H1 (cell line): ENCODE results near the gene GSKIP. TPM values are rescaled to one million over a fixed set of nuclear protein-coding genes. Genes with fewer than 3 reads are reported as not detected.

ENCODE experiments used
- CTCF ChIA-PET: fragments of 300-600 bp; sonication (Branson Sonifier 250); formaldehyde crosslinking; loops from one replicate; lab custom pipeline; 2021; ENCODE audit not compliant: partially characterized antibody; lab: Charles Lee
- POLR2A ChIA-PET: fragments of 300-600 bp; sonication (Branson Sonifier 250); formaldehyde crosslinking; loops from one replicate; lab custom pipeline; 2021; ENCODE audit warnings: inconsistent platforms; ENCODE audit not compliant: partially characterized antibody; lab: Charles Lee
- DNase-seq, 2 experiments: peaks; one replicate each; pipeline versions ENCODE4 v3.0.0 to v3.0.0-alpha.2; 2010 to 2022; ENCODE audit warnings: low spot score in 2 of 2, low read depth in 1 of 2, mixed read lengths in 1 of 2
- FAIRE-seq: peaks from 2 replicates; lab custom pipeline; 2011; peaks lifted over from hg19 to GRCh38; lab: Jason Lieb, UNC
- H2AFZ ChIP-seq: 2 replicates; pipeline ENCODE4 v1.8.1; 2012; ENCODE audit warnings: low read length, inconsistent platforms
- H2AK5ac ChIP-seq: 2 replicates; pipeline ENCODE4 v1.6.1; 2013; ENCODE audit warnings: low read depth, low read length
- H2BK120ac ChIP-seq: replicated peaks from 2 replicates; pipeline ENCODE3; 2013; ENCODE audit warnings: low read depth, low read length, inconsistent platforms
- H2BK12ac ChIP-seq: 2 replicates; pipeline ENCODE4 v1.6.1; 2013; ENCODE audit warnings: low read depth, low read length
- H2BK15ac ChIP-seq: 2 replicates; pipeline ENCODE4 v1.6.1; 2013; ENCODE audit warnings: low read length
- H2BK20ac ChIP-seq: 2 replicates; pipeline ENCODE4 v1.6.1; 2013; ENCODE audit warnings: low read length
- H2BK5ac ChIP-seq: 2 replicates; pipeline ENCODE4 v1.6.1; 2013; ENCODE audit warnings: low read depth, low read length
- H3K14ac ChIP-seq: 2 replicates; pipeline ENCODE4 v1.6.1; 2013; ENCODE audit warnings: inconsistent platforms; ENCODE audit not compliant: insufficient read length
- H3K18ac ChIP-seq: 2 replicates; pipeline ENCODE4 v1.6.1; 2013; ENCODE audit warnings: low read length; ENCODE audit errors: extremely low read depth
- H3K23ac ChIP-seq: 2 replicates; pipeline ENCODE4 v1.6.1; 2013; ENCODE audit warnings: inconsistent platforms; ENCODE audit not compliant: insufficient read length
- H3K23me2 ChIP-seq: 2 replicates; pipeline ENCODE4 v1.6.1; 2013; ENCODE audit warnings: low read depth, low read length
- H3K27ac ChIP-seq: 2 replicates; pipeline ENCODE4 v1.6.1; 2011; ENCODE audit warnings: low read depth, low read length, inconsistent platforms
- H3K27me3 ChIP-seq, 4 experiments: replicated peaks in 1 of 4; 1 replicate in 1 of 4; 2 replicates in 3 of 4; pipeline versions ENCODE4 v1.6.1 to v1.8.1; 2011 to 2013; ENCODE audit warnings: low read length in 3 of 4, mild to moderate bottlenecking in 3 of 4, inconsistent platforms in 2 of 4, mixed read lengths in 2 of 4, moderate library complexity in 1 of 4; ENCODE audit not compliant: control insufficient read depth in 3 of 4, insufficient read depth in 3 of 4; ENCODE audit errors: extremely low read depth in 1 of 4
- H3K36me3 ChIP-seq, 4 experiments: 2 replicates each; pipeline versions ENCODE4 v1.6.1 to v1.8.1; 2011 to 2013; ENCODE audit warnings: mild to moderate bottlenecking in 4 of 4, low read length in 3 of 4, moderate library complexity in 2 of 4, control low read depth in 1 of 4, inconsistent platforms in 1 of 4; ENCODE audit not compliant: insufficient read depth in 4 of 4, control insufficient read depth in 2 of 4
- H3K4ac ChIP-seq: replicated peaks from 2 replicates; pipeline ENCODE3; 2013; ENCODE audit warnings: low read length, low read depth, mixed read lengths, inconsistent platforms; ENCODE audit not compliant: insufficient read length
- H3K4me1 ChIP-seq, 4 experiments: replicated peaks in 1 of 4; 1 replicate in 1 of 4; 2 replicates in 3 of 4; pipeline versions ENCODE4 v1.6.1 to v1.8.1; 2011 to 2013; ENCODE audit warnings: low read length in 3 of 4, inconsistent platforms in 2 of 4, mixed read lengths in 1 of 4; ENCODE audit not compliant: insufficient read depth in 4 of 4, control insufficient read depth in 3 of 4
- H3K4me2 ChIP-seq, 2 experiments: 2 replicates each; pipeline versions ENCODE4 v1.6.1 to v1.8.1; 2011 to 2013; ENCODE audit warnings: low read depth in 2 of 2, low read length in 2 of 2, control low read depth in 1 of 2, inconsistent platforms in 1 of 2, mild to moderate bottlenecking in 1 of 2; ENCODE audit not compliant: insufficient read depth in 1 of 2
- H3K4me3 ChIP-seq, 4 experiments: fragments of 200-600, 300-600 bp in 1 of 4; sonication (generic), shearing (Covaris generic), sonication (Bioruptor Twin) in 1 of 4; 2 replicates each; pipeline versions ENCODE4 v1.5.1 to v1.8.1; 2011 to 2016; ENCODE audit warnings: low read length in 4 of 4, low read depth in 3 of 4, control low read depth in 2 of 4, inconsistent platforms in 2 of 4, mild to moderate bottlenecking in 2 of 4, mixed read lengths in 1 of 4, moderate library complexity in 1 of 4; ENCODE audit not compliant: insufficient read depth in 2 of 4; ENCODE audit errors: extremely low read depth in 1 of 4
- H3K56ac ChIP-seq: replicated peaks from 2 replicates; pipeline ENCODE3; 2013; ENCODE audit warnings: low read depth, mild to moderate bottlenecking, mixed read lengths, low read length, inconsistent platforms; ENCODE audit not compliant: insufficient read length
- H3K79me1 ChIP-seq: 2 replicates; pipeline ENCODE4 v1.6.1; 2013; ENCODE audit warnings: low read depth, low read length, control low read depth
- H3K79me2 ChIP-seq, 2 experiments: 2 replicates each; pipeline versions ENCODE4 v1.6.1 to v1.8.1; 2012 to 2013; ENCODE audit warnings: low read length in 2 of 2, mild to moderate bottlenecking in 2 of 2, inconsistent platforms in 1 of 2; ENCODE audit not compliant: insufficient read depth in 2 of 2, control insufficient read depth in 1 of 2
- H3K9ac ChIP-seq, 4 experiments: replicated peaks in 1 of 4; 1 replicate in 1 of 4; 2 replicates in 3 of 4; pipeline versions ENCODE4 v1.6.1 to v1.8.1; 2011 to 2013; ENCODE audit warnings: low read depth in 3 of 4, low read length in 3 of 4, control low read depth in 2 of 4, mild to moderate bottlenecking in 2 of 4, moderate library complexity in 2 of 4, inconsistent platforms in 1 of 4; ENCODE audit errors: extremely low read depth in 1 of 4
- H3K9me3 ChIP-seq, 2 experiments: 2 replicates each; pipeline versions ENCODE4 v1.6.1 to v1.8.1; 2012 to 2013; ENCODE audit warnings: mild to moderate bottlenecking in 2 of 2, moderate library complexity in 2 of 2, control low read depth in 1 of 2, inconsistent platforms in 1 of 2, low read depth in 1 of 2, low read length in 1 of 2, mixed read lengths in 1 of 2; ENCODE audit not compliant: insufficient read depth in 2 of 2
- H4K20me1 ChIP-seq, 2 experiments: replicated peaks in 1 of 2; 2 replicates each; pipeline versions ENCODE3 to v1.8.1; 2011 to 2013; ENCODE audit warnings: inconsistent platforms in 2 of 2, low read length in 2 of 2, mild to moderate bottlenecking in 1 of 2; ENCODE audit not compliant: insufficient read depth in 2 of 2, control insufficient read depth in 1 of 2
- H4K5ac ChIP-seq: 2 replicates; pipeline ENCODE4 v1.6.1; 2013; ENCODE audit warnings: low read length, low read depth, mixed read lengths, inconsistent platforms; ENCODE audit not compliant: insufficient read length
- H4K8ac ChIP-seq: 2 replicates; pipeline ENCODE4 v1.8.0; 2013; ENCODE audit warnings: mild to moderate bottlenecking, moderate library complexity, low read length, inconsistent platforms; ENCODE audit not compliant: insufficient read depth; ENCODE audit errors: extremely low read depth
- H4K91ac ChIP-seq: replicated peaks from 2 replicates; pipeline ENCODE3; 2013; ENCODE audit warnings: low read length, mixed read lengths, inconsistent platforms; ENCODE audit not compliant: insufficient read length
- BACH1 ChIP-seq: IDR thresholded peaks from 2 replicates; pipeline ENCODE4 v1.6.1; 2012; ENCODE audit warnings: low read length, improper control_type of control experiment
- CREB1 ChIP-seq: IDR thresholded peaks from 2 replicates; pipeline ENCODE4 v1.6.1; 2012; ENCODE audit warnings: inconsistent platforms
- EGR1 ChIP-seq: IDR thresholded peaks from 2 replicates; pipeline ENCODE4 v1.6.1; 2011; ENCODE audit warnings: low read depth, low read length, borderline replicate concordance
- JUND ChIP-seq: IDR thresholded peaks from 2 replicates; pipeline ENCODE4 v1.6.1; 2011; ENCODE audit warnings: mild to moderate bottlenecking, improper control_type of control experiment, low read length
- KDM4A ChIP-seq: IDR thresholded peaks from one replicate; pipeline ENCODE4 v1.7.1; 2012; ENCODE audit warnings: low read depth, mild to moderate bottlenecking, moderate library complexity, low read length, inconsistent platforms; ENCODE audit not compliant: severe bottlenecking
- POLR2AphosphoS5 ChIP-seq: IDR thresholded peaks from 2 replicates; pipeline ENCODE4 v1.6.1; 2011; ENCODE audit warnings: low read depth, low read length
- POU5F1 ChIP-seq: IDR thresholded peaks from 2 replicates; pipeline ENCODE4 v1.6.1; 2011; ENCODE audit warnings: low read depth, mild to moderate bottlenecking, low read length, moderate library complexity
- RBBP5 ChIP-seq: IDR thresholded peaks from 2 replicates; pipeline ENCODE4 v1.7.1; 2012; ENCODE audit warnings: low read depth, mild to moderate bottlenecking, inconsistent platforms, low read length, moderate library complexity, borderline replicate concordance
- SP1 ChIP-seq: IDR thresholded peaks from 2 replicates; pipeline ENCODE4 v1.6.1; 2011; ENCODE audit warnings: low read depth, low read length
- SP2 ChIP-seq: IDR thresholded peaks from 2 replicates; pipeline ENCODE4 v1.6.1; 2012; ENCODE audit warnings: mild to moderate bottlenecking, low read length, inconsistent platforms
- TAF1 ChIP-seq: IDR thresholded peaks from 2 replicates; pipeline ENCODE4 v1.6.1; 2011; ENCODE audit warnings: mild to moderate bottlenecking, low read depth, low read length
- WGBS, 2 experiments: shearing (Covaris generic) in 1 of 2; methylation state at CpG; one replicate each; pipeline versions ENCODE4 v1.1.6 to v1.1.7; 2013 to 2015; ENCODE audit warnings: low lambda C conversion rate in 2 of 2, mixed read lengths in 2 of 2, inconsistent platforms in 1 of 2, low coverage in 1 of 2, missing lambda C conversion rate in 1 of 2; ENCODE audit not compliant: insufficient replicate concordance in 2 of 2, insufficient coverage in 1 of 2, insufficient read length in 1 of 2; ENCODE audit errors: extremely low coverage in 1 of 2, missing lambda C conversion rate in 1 of 2; 5-methylcytosine and 5-hydroxymethylcytosine counted together
- polyA plus RNA-seq, 7 experiments: library from polyadenylated mRNA; depleted of rRNA in 3 of 7; stranded (reverse) in 5 of 7; unstranded in 2 of 7; fragments of >200 nt in 5 of 7; fragments of 200-250 nt in 2 of 7; gene quantifications; 1 replicate in 5 of 7; 2 replicates in 1 of 7; 4 replicates in 1 of 7; pipeline versions ENCODE4 v1.2.1 to v1.2.3, GENCODE V29; 2011 to 2013; ENCODE audit warnings: missing spikeins in 2 of 7, mixed read lengths in 2 of 7
- total RNA-seq: library from RNA; stranded (reverse); fragmentation: NEBNext Ultra II Directional; extraction: Animal tissue kit (Norgen Biotek cat#: 25700); gene quantifications from 2 replicates; pipeline ENCODE4 v1.2.1, GENCODE V29; 2021

GSKIP gene
- total and polyA plus RNA-seq, 2 of the 8 experiments (the other 6 are each of a cell fraction or from before 2014, with no cell fraction given) = 20.3 to 37.1 TPM

DNA sequence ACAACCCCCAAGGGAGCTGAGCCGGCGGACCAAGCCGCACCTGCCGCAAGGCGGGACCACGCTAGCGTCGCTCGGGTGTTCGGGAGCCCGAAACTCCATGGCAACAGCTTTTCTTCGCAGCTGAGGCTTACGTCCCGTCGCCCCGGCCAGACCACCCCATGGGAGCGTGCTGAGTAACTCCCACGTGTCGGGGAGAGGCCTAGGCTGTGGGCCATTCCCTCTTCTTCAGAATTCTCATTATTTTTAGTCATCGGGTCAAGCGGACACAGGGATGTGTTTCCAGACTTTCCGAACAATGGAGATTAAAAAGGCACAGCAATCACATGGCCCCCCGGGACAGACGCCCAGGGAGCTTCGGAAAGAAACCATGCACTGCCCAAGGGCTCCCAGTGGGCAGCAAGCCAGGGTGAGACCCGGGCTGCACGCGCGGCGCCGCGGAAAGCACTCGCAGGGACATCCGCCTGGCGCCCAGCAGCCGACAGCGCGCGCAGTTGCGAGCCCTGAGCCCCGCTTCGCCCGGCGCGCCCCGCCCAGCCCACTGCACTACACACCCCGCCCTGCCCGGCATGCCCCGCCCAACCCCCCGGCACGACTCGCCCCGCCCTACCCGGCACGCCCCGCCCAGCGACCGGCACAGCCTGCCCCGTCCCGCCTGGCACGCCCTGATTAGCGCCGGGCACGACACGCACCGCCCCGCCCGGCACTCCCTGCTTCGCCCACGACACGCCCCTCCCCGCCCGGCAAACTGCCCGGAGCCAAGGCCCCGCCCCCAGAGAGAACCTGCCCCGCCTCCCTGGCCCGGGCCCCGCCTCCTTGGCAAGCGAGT is 28.2 kb downstream of the GSKIP start:
- H3K79me2 ChIP-seq = no peaks in the 10 kb centered on the region
- no peak overlapping the region for H4K91ac ChIP-seq
- H3K23ac ChIP-seq = no peak overlapping the region
- H3K4me3 ChIP-seq = peak overlapping the region; percentile 73 to 84 (median 84)
- H2BK12ac ChIP-seq = no peak overlapping the region
- no peak overlapping the region for H2AK5ac ChIP-seq
- no peak overlapping the region for H2BK120ac ChIP-seq
- H3K4me1 ChIP-seq = peaks cover 0 to 4% (median 0%) of the 10 kb centered on the region in 4 experiments; a peak in 2 of 7 replicates
- 0 out of 2 replicates have a peak overlapping the region, but pooled peaks have one; percentile 17 for H3K27ac ChIP-seq
- POLR2A ChIA-PET = interaction anchor here (1.0 to 2.0 kb wide), 7 partner anchors 11 to 115 kb away, joined by 3 to 18 read pairs (median 4); no protein-coding TSS in a partner anchor
- no peak overlapping the region for H3K56ac ChIP-seq
- H3K9me3 ChIP-seq = no peaks in the 10 kb centered on the region
- peaks cover 12% of the 10 kb centered on the region; the same call in 1 of the 2 replicates for H3K23me2 ChIP-seq
- peak overlapping the region; percentile 64 to 82 (median 72) for H3K9ac ChIP-seq
- no peak overlapping the region for H4K5ac ChIP-seq
- no peak overlapping the region for H2BK5ac ChIP-seq
- peak overlapping the region; percentile 98 for H2AFZ ChIP-seq
- H4K20me1 ChIP-seq = no peaks in the 10 kb centered on the region
- peaks cover 0 to 10% (median 7%) of the 10 kb centered on the region in 4 experiments; a peak in 5 of 7 replicates for H3K27me3 ChIP-seq
- no peak overlapping the region for H3K14ac ChIP-seq
- H3K18ac ChIP-seq = peak overlapping the region; percentile 78
- CTCF ChIA-PET = interaction anchor here (1.0 to 1.4 kb wide), 2 partner anchors 8 to 17 kb away, joined by 3 read pairs; no protein-coding TSS in a partner anchor
- H3K4me2 ChIP-seq = peak overlapping the region; percentile 93 to 100
- DNase-seq (peak; percentile 86 to 100), FAIRE-seq (no peak)
- H3K36me3 ChIP-seq = peaks cover 0 to 5% (median 0%) of the 10 kb centered on the region in 4 experiments; a peak in 1 of 8 replicates
- no peak overlapping the region for H2BK15ac ChIP-seq
- H2BK20ac ChIP-seq = no peak overlapping the region
- WGBS, 2 experiments = 2% methylated on average over 49 of the region's 79 CpGs; no CpG with 5 or more reads in 1 of the 2 experiments
- peak overlapping the region; percentile 85; the same call in 1 of the 2 replicates for H4K8ac ChIP-seq
- H3K4ac ChIP-seq = no peak overlapping the region
- H3K79me1 ChIP-seq = no peaks in the 10 kb centered on the region; the same call in 1 of the 2 replicates
- TF ChIP-seq BACH1 (peak; percentile 16; the same call in 1 of the 2 replicates), SP1 (no peak), JUND (no peak), TAF1 (peak; percentile 69), RBBP5 (peak; percentile 60; the same call in 1 of the 2 replicates), SP2 (no peak), POU5F1 (no peak), CREB1 (peak; percentile 56), POLR2AphosphoS5 (peak; percentile 66), EGR1 (no peak), KDM4A (peak; percentile 55)
